GM21526 (cell line): Measurements from ENCODE around the gene KLHL13.
"Not testable (repeated sequence)": the region's sequence is repeated elsewhere in the genome, so short reads cannot be mapped to it uniquely, and the experiment has no call there.

Experiments
- ATAC-seq: cut with Tn5 transposase; IDR thresholded peaks from one replicate; pipeline ENCODE4 v1.9.1; 2021; ENCODE audit warnings: moderate library complexity; ENCODE audit not compliant: unreplicated experiment, low FRiP score

Gene KLHL13

GRCh38 chrX:118116713-118117550 lies at the start of gene KLHL13:
TSS of gene KLHL13 (minus strand) at chrX:118116810. CDS start at chrX:118028473, 88,337 bp downstream.
- ATAC-seq = peak; percentile 43

GRCh38 chrX:118164138-118164537 lies 47.5 kb upstream of the KLHL13 start:
- no peak for ATAC-seq

DNA sequence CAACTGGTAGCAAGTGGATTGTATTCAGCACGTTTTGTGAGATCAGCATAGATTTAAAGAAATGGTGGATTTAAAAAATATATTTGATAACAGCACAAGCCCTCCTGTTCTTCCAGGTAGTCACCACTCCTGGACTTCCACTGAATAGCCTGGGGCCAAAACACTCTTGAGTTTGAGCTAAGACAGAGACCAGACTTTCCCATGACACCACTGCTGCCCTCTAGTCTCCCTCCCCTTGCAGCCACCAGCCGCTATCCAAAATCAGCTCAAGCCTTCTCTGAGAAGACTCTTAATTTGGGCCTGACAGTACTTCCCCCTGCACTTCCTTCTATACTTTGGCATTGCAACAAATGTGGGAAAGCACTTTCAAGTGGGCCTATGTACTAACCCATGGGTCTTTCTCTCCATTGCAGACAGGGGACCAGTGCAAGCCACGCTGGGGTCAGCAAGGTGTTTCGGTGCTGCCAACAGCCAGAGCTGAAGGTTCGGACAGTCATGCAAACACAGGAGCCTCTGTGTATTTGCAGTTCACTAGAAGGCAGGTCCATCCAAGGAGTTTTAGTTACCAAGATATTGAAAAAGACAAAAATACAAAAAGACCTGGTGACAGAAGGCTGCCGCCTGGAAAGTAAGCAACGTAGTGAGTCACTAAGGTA lies 40.5 kb upstream of the KLHL13 start:
- ATAC-seq = no peak

DNA sequence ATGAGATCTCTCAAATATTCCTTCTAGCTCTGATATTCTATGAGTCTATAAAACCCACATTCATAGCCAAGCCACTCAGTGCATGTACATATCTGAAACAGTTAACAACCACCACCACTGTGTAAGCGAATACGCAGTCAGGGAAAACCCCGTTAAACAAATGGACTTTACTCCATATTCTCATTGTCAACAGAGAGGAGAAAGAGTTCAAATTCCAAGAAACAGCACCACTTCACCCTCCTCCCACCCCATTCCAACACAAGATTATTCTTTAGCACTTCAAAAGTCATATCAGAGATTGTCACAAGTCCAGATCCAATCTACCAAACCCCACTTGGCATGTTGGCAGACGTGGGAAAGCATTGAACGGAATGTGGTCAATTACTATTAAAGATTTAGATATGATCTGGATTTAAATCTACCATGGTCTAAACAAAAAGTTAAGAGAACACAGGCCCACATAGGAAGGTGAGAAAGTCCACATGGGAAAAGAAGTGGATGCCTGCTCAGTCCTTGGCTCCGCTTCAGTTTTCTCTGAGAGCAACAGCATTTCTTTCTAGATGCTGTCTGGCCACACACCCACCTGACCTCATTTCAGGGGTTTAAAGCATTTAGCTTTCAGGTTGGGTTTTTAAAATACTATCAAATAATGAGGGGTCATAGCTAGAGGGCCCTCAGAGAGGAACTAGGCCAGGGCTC lies 39.8 kb upstream of the KLHL13 start:
- ATAC-seq = no peak

DNA sequence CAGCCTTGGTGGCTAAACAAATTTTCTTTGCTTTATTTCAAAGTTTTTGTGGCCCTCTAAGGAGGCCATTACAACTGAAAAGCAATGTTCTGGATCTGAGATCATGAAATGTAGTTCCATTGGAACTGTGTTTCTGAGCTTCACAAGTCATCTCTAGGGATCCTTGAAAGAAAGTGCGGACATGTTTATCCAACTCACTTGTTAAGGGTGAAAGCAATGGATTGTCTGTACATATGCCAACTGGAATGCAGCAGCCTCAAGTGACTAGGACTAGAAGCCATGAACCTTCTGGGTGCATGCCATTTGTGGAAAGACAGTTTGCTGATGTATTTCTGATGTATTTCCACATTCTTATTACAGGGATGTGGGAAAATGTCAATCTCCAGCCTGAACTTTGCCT lies 36.7 kb upstream of the KLHL13 start:
- ATAC-seq = no peak

DNA sequence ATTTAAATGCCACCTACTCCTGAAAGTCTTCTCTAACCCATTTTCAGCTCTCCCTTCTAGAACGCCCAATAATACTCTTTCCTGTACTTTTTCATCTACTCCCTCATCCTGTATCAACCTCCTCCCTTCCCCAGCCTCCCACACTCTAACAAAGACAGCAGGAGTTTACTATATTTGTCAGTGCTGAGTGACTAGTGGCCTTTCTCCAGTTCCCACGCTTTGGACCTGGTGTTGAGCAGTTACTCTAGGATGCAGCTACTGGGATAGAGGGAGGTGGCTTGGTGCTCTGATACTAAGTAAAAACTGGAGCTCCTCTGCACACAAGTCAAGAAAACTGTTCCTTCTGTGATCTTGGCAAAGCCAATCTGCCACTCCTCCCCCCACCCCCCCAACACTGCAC lies 36.1 kb upstream of the KLHL13 start:
- no peak for ATAC-seq

GRCh38 chrX:118148737-118149136 lies 32.1 kb upstream of the KLHL13 start:
- ATAC-seq = no peak

- not testable (repeated sequence) for ATAC-seq
Observed at GRCh38 chrX:118147771-118148170, 31.2 kb upstream of the KLHL13 start.

GRCh38 chrX:118143578-118143977 lies 27.0 kb upstream of the KLHL13 start:
- ATAC-seq = no peak

- no peak for ATAC-seq
Observed at GRCh38 chrX:118131336-118131735, 14.7 kb upstream of the KLHL13 start.

GRCh38 chrX:118129681-118130080 lies 13.1 kb upstream of the KLHL13 start:
- no peak for ATAC-seq

- ATAC-seq = no peak
Observed at GRCh38 chrX:118128724-118129123, 12.1 kb upstream of the KLHL13 start.

GRCh38 chrX:118126286-118126685 lies 9.7 kb upstream of the KLHL13 start:
- no peak for ATAC-seq

DNA sequence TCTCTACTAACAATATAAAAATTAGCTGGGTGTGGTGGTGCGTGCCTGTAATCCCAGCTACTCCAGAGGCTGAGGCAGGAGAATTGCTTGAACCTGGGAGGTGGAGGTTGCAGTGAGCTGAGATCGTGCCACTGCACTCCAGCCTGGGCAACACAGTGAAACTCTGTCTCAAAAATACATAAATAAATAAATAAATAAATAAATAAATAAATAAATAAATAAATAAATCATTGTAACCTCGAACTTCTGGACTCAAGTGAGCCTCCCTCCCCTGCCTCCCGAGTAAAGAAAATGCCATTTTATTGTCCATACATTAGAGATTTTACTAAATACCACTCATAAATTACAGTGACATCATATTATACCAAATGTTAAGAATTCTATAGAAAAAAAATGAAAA lies 7.6 kb upstream of the KLHL13 start:
- not testable (repeated sequence) for ATAC-seq

- ATAC-seq = no peak
Observed at GRCh38 chrX:118117741-118118140, 1.1 kb upstream of the KLHL13 start.

DNA sequence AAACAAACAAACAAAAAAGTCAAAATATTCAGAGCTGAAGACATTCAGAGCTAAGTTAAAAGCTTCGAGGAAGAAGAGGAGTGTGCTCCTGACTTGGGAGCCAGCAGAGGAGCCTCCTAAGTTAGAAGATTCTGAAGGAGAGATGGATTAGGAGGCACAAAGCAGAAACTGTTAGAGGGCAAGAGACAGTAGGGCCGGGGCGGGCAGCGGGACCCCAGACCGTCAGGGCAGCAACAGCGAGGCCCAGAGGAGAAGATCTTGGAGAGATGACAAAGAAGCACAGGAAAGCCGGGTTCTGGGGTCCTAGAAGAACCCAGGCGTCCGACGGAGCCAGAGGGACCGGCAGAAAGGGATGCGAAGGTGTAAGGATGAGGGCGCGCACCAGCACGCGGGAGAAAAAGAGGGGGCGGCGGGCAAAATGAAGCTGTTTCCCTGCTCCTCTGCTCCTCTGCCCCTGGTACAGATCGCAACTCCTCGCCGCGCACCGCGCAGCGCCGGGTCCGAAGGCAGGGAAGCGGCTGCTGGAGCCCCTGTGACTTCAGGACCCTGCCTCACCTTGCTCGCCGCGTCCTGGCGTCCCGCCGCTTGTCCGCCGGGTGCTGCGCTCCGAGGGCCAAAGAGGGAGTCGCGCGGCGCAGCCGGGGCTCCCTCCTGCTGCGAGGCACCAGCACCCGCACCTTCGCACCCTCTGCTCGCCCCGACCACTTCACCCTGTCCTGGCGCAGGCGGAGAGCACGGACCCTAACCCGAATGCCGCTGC lies 477 bp downstream of the KLHL13 start:
- peak; percentile 35 for ATAC-seq

DNA sequence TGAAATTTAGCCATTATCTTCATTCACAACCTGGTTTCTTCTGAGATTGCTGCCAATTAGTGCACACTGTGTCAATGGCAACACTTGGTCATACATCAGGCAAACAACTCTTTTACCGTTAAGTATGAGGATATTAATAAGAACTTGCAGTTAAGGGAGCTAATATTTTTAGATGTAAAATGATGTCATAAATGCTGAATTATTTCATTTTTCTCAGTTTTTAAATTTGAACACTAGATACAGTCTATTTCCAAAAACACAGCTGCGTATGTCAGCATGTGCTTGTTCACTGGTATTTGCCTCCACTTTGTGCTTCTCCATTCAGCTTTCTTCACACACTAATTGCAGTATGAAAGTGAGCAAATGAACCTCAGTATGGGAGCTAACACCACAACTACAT lies 1.6 kb downstream of the KLHL13 start:
- no peak for ATAC-seq

DNA sequence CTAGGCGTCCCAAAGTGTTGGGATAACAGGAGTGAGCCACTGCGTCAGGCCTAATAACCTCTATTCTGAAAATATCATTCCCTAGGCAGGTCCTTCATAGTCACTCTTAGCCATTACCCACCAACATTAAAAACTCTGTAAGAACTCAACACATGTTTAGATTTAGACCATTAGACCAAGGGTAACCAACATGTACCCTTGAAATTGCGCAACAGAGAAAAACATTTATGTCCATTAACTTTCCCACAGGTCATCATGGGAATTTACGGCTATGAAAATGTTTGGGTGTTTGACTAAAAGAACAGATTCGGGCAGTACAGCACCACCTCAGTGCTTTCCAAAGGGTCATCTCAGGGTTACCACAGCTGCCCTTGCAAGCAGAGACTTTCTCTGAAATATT lies 7.5 kb downstream of the KLHL13 start:
- no peak for ATAC-seq

DNA sequence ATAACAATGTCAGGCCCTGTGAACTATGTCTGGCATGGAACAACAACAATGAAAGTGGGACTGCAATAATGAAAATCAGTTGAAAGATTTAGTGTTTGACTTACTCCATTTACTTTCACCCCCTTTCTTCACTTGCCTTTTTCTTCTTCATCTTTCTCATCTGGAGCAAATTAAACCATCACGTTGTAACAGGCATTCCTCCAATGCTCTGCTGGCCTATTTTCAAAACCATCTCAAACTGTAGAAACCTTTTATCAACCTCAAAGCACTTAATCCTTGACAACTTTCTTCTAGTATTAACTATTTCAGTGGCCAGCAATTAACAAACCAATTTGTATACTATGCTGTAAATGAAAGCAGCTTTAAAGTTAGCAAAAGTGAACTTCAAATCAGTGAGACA lies 8.3 kb downstream of the KLHL13 start:
- no peak for ATAC-seq

DNA sequence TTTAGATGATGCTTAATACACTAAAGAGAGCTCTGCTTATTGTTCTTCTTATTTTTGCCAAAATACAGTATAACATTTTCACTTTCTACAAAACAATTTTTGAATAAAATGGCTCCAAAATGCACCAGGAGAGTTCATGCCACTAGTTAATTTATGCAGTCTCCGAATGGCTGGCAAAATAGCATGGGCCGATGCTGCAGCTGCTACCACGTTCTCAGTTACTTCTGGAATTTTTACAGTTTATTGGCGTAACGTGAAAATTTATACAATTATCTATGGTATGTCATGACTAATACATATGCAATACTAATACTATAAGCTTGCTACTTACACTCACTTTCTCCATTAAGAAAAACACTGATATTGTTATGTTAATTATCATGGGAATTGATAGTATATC lies 16.5 kb downstream of the KLHL13 start:
- no peak for ATAC-seq

DNA sequence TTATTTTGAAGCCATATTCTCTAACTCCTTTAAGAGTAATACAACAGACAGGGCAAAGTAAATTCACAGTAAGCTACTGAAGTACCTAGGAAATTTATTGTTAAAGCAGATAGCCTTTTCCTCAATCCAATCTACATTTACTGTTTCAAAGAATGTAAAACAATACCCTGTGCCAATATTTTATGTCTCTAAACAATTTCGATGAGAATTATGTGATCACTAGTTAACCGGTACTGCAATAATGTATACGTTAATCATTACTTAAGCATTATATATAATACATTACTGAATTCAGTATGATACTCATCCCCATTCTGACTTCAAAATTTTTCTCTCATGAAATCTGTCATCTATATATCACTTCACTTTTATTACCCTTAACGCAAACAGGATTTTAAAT lies 28.5 kb downstream of the KLHL13 start:
- no peak for ATAC-seq
